HG02870 (cell line): ENCODE results near the gene DNMT3A.

Experiments used
- ATAC-seq: cut with Tn5 transposase; IDR thresholded peaks from one replicate; pipeline ENCODE4 v1.9.1; 2021; ENCODE audit warnings: mild to moderate bottlenecking, moderate library complexity; ENCODE audit not compliant: unreplicated experiment

The DNMT3A gene

GRCh38 chr2:25373269-25373981 lies 31.7 kb upstream of the DNMT3A start:
- no peak for ATAC-seq

GRCh38 chr2:25372405-25373268 lies 30.9 kb upstream of the DNMT3A start:
- no peak for ATAC-seq

GRCh38 chr2:25371253-25372241 lies 29.8 kb upstream of the DNMT3A start:
- ATAC-seq, result no peak

- ATAC-seq, result no peak
Measured at GRCh38 chr2:25369876-25370275, 28.2 kb upstream of the DNMT3A start.

GRCh38 chr2:25369439-25369838 lies 27.7 kb upstream of the DNMT3A start:
- no peak for ATAC-seq

GRCh38 chr2:25368660-25369059 lies 26.9 kb upstream of the DNMT3A start:
- ATAC-seq, result no peak

GRCh38 chr2:25367296-25367695 lies 25.6 kb upstream of the DNMT3A start:
- ATAC-seq, result no peak

GRCh38 chr2:25366629-25367028 lies 24.9 kb upstream of the DNMT3A start:
- no peak for ATAC-seq

GRCh38 chr2:25365241-25365640 lies 23.5 kb upstream of the DNMT3A start:
- no peak for ATAC-seq

- ATAC-seq, result no peak
Measured at GRCh38 chr2:25363733-25364132, 22.0 kb upstream of the DNMT3A start.

- ATAC-seq, result peak; percentile 64
Measured at GRCh38 chr2:25362434-25363145, 20.9 kb upstream of the DNMT3A start.

- peak; percentile 74 for ATAC-seq
Measured at GRCh38 chr2:25362049-25362433, 20.3 kb upstream of the DNMT3A start.

GRCh38 chr2:25361261-25362048 lies 19.7 kb upstream of the DNMT3A start:
- no peak for ATAC-seq

- ATAC-seq, result no peak
Measured at GRCh38 chr2:25358836-25359235, 17.1 kb upstream of the DNMT3A start.

- no peak for ATAC-seq
Measured at GRCh38 chr2:25358249-25358815, 16.6 kb upstream of the DNMT3A start.

- ATAC-seq, result no peak
Measured at GRCh38 chr2:25356088-25356487, 14.4 kb upstream of the DNMT3A start.

- ATAC-seq, result no peak
Measured at GRCh38 chr2:25355270-25355669, 13.5 kb upstream of the DNMT3A start.

GRCh38 chr2:25354116-25354515 lies 12.4 kb upstream of the DNMT3A start:
- no peak for ATAC-seq

GRCh38 chr2:25349397-25349796 lies 7.7 kb upstream of the DNMT3A start:
- no peak for ATAC-seq
